ENCODE results near the gene GLP1R.

DNA sequence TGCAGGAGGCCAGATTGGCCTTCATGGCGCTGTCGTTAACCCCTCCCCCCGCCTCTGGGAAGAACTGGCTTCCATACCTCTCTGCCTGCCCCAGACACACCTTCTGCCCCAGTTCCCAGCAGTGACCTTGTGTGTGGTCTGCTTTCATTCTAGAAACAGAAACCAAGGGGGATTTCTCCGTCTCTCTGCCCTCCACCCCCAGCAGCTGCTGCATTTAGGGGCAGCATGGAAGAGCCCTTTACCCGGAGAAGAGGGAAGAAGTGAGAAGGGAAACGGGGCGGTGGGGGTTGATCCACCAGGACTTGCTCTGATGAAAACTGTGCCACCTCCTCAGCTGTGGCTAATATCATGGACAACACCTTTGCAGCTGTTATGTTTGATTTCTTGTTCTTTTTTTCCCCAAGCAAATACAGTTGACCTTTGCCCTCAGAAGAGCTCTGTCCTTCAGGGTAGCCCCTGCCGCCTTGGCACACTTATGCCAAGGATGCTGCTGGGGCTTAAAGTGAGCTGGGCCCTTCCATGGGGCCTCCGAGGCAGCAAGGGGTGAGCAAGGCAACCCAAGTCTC, 6.1 kb downstream of the GLP1R start:
- TF ChIP-seq, protein P1, sequence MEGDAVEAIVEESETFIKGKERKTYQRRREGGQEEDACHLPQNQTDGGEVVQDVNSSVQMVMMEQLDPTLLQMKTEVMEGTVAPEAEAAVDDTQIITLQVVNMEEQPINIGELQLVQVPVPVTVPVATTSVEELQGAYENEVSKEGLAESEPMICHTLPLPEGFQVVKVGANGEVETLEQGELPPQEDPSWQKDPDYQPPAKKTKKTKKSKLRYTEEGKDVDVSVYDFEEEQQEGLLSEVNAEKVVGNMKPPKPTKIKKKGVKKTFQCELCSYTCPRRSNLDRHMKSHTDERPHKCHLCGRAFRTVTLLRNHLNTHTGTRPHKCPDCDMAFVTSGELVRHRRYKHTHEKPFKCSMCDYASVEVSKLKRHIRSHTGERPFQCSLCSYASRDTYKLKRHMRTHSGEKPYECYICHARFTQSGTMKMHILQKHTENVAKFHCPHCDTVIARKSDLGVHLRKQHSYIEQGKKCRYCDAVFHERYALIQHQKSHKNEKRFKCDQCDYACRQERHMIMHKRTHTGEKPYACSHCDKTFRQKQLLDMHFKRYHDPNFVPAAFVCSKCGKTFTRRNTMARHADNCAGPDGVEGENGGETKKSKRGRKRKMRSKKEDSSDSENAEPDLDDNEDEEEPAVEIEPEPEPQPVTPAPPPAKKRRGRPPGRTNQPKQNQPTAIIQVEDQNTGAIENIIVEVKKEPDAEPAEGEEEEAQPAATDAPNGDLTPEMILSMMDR (optimal IDR thresholded peaks at IDR 0.05 in 1 of 3, IDR thresholded peaks at IDR 0.05 in 1 of 3, conservative IDR thresholded peaks at IDR 0.05 in 1 of 3; ENCODE audit: extremely low read depth in 1 of 3, insufficient read depth in 2 of 3, low read length in 3 of 3), result no peak
- no peak for TF ChIP-seq EZH2 (IDR thresholded peaks at IDR 0.05; ENCODE audit: low read length)

All from keratinocyte (primary cell).